Head of caudate nucleus (tissue), 42 donors: ENCODE measurements around the gene KCNN2.

Experiments
- DNase-seq, 42 donors: peaks; one replicate each; pipeline versions ENCODE4 v3.0.0 to v3.0.0-alpha.2; 2020 to 2021; ENCODE audit warnings: mixed read lengths in 7 of 42
- intact Hi-C: fragments of 100-400 bp; cut with DNase I; formaldehyde crosslinking; loops from one replicate; pipeline ENCODE4 v1.15.0; 2022

Gene KCNN2

GRCh38 chr5:114360816-114361723 lies 800 bp upstream of the KCNN2 start:
- intact Hi-C loops, result loop anchor here (10.0 kb wide), 1 partner anchor 84 kb away; no protein-coding TSS in a partner anchor
- peak; percentile 6 to 80 (median 62) for DNase-seq

GRCh38 chr5:114362197-114362976 lies 517 bp downstream of the KCNN2 start:
- DNase-seq, result peak in 22 of 42 donors; percentile 6 to 83 (median 33)
- intact Hi-C loops, result loop anchor here (10.0 kb wide), 1 partner anchor 82 kb away; no protein-coding TSS in a partner anchor

DNA sequence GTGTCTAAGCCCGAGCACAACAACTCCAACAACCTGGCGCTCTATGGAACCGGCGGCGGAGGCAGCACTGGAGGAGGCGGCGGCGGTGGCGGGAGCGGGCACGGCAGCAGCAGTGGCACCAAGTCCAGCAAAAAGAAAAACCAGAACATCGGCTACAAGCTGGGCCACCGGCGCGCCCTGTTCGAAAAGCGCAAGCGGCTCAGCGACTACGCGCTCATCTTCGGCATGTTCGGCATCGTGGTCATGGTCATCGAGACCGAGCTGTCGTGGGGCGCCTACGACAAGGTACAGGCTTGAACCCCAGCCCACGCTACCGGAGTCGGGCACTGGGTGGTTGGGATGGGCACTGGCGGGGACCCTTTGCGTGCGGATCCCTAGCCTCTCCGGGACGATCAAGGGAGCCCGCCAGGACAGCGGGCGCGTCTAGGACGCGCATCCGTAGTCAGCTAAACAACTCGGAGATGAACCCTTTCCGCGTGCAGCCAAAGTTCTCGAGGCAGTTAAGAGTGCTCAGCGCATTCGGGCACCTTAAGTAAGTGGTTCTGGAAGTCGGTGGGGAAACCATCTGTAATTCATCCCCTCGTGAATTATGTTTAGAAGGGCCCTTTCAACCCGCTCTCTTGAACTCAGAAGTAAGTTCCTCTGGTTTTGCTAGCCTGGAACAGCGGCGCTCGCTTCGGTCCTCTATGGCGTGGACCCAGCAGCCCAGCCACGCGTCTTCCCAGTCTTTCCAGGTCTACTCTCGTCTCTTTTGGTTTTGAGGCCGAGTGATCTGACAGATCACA lies 1.3 kb downstream of the KCNN2 start:
- intact Hi-C loops, result loop anchor here (10.0 kb wide), 1 partner anchor 82 kb away; no protein-coding TSS in a partner anchor
- DNase-seq, result peak in 35 of 42 donors; percentile 4 to 55 (median 25)

DNA sequence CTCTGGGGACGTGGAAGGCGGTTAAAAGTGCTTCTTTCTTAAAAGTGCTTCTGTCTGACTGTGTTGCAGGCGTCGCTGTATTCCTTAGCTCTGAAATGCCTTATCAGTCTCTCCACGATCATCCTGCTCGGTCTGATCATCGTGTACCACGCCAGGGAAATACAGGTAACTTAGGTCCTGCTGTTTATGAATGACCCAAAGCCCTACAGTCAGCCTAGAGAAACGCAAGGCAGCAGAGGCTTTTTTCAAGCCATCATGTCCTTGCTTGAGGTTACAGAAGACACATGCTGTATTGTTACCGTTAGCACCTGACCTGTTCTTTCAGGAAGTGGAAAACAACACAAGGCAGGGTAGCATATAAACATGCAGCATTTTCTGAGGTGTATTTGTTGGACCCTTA lies 2.0 kb downstream of the KCNN2 start:
- peak in 8 of 42 donors; percentile 10 to 25 (median 15) for DNase-seq
- intact Hi-C loops, result loop anchor here (10.0 kb wide), 1 partner anchor 81 kb away; no protein-coding TSS in a partner anchor

- intact Hi-C loops, result loop anchor here (10.0 kb wide), 1 partner anchor 78 kb away; no protein-coding TSS in a partner anchor
- DNase-seq, result no peak
These were observed 5.2 kb downstream of the KCNN2 start for GRCh38 chr5:114367029-114367428.

GRCh38 chr5:114369680-114370417 lies 8.0 kb downstream of the KCNN2 start:
- DNase-seq, result no peak
- intact Hi-C loops, result loop anchor here (10.0 kb wide), 1 partner anchor 75 kb away; no protein-coding TSS in a partner anchor

DNA sequence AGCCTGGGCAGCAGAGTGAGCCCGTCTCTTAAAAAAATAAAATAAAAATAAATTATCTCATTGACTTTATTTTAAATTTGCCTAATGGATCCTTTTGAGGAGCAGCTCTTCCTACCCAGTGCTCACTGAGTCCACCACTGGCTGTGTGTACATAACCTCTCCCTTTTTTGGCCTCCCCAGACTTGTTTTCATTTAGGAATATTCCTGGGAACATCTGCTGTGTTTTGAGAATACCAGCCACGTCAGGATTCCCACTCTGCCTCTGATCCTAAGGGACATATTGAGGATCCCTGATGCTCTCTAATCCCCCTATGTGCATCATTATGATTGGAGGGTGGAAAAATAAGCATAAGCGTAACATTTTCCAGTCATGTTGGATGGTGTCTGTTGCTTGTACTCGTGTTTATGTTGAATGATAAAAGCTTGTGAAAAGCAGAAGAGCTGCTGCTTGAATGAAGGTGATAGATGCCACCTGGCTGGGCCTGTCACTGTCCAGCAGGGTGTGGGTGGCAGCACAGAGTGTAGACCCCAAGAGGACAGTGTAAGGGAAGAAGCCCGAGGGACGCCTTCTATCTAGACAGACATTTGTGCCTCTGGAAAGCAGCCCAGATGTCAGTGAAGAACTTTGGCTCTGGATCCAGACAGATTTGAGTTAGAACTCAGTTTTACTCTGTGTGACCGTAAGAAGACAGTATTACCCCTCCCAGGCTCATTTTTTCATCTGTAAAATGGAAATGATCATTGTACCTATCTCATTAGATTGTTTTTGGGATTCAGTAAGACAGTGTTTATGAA lies 15.4 kb downstream of the KCNN2 start:
- intact Hi-C loops, result no loop called here
- no peak for DNase-seq

- no peak for DNase-seq
- intact Hi-C loops, result no loop called here
These were observed 16.1 kb downstream of the KCNN2 start for GRCh38 chr5:114377946-114378345.

DNA sequence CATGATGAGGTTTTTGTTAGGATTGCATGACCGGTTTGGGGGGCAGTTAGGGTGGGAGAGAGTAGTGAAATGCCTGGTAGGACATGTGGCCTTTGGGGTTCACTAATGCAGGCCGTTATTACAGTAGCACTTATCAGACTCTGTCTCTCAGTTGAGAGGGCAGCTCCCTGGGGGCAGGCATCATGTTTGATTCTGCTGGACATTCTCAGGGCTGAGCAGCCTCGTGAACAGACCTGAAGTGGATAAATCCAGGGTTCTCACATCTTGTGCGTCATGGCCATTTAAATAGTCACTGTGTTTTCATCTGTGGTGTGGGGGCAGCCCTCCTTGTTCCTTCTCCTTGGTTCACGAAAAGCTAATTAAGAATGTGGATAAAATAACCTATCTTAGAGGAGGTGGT lies 18.9 kb downstream of the KCNN2 start:
- no peak for DNase-seq

GRCh38 chr5:114387433-114387832 lies 25.6 kb downstream of the KCNN2 start:
- DNase-seq, result peak in 1 of 42 donors; percentile 12
- intact Hi-C loops, result no loop called here

More for the DNA sequence above, 18.9 kb downstream of the KCNN2 start:
- intact Hi-C loops, result no loop called here

GRCh38 chr5:114390431-114390830 lies 28.6 kb downstream of the KCNN2 start:
- intact Hi-C loops, result no loop called here
- no peak for DNase-seq

DNA sequence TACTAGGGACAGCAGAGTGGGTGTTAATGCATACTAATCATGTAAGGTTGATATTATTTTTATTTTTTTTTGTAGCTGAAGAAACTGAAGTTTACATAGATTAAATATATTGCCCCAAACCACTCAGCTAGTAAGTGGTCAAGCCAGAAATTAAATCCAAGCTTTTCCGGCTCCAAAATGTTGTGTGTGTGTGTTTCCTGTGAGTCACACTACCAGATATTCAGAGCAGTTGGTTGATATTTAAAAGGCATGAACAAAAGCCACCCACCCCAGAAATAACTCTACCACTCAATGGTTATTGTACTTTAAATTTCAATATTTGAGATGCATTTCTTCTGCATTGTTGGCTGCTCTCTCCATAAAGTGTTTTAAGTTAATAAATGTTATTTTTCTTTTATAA lies 29.5 kb downstream of the KCNN2 start:
- intact Hi-C loops, result no loop called here
- DNase-seq, result no peak

DNA sequence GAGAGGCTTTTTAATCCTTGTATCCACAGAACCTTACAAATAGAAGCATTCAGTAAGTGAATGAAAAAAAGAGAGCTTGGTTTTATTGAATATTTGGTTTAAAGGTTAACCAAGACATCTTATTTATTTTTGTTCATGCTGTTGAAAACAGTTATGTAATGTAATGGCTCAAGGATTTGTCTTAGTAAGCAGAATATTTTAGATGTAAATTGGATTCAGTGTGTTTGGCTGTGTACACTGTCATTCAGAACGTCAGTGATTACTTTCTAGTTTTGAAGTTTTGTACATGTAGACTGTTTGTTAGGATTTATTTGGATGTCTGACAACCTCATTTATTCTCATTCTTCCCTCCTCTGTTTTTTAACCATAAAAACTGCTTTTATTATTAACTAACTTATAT lies 31.3 kb downstream of the KCNN2 start:
- DNase-seq, result no peak
- intact Hi-C loops, result no loop called here

DNA sequence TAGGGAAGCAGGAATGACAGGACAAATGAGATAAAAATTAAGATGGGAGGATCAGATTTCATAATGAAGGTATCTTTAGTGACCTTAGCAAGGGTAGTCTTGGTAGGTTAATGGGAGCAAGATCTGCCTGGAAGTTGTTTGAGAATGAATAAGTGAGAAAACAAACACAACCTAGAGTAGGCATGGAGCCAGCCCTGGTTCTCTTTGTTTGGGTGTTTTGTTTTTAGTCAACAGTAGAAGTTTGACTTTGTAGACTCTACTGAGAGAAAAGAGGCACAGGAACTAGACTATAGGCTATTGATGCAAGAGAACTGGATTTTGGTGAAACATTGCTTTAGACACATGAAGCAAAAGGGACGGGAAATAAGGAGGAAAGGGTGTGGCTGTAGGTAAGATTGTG lies 40.3 kb downstream of the KCNN2 start:
- no peak for DNase-seq
- intact Hi-C loops, result no loop called here

DNA sequence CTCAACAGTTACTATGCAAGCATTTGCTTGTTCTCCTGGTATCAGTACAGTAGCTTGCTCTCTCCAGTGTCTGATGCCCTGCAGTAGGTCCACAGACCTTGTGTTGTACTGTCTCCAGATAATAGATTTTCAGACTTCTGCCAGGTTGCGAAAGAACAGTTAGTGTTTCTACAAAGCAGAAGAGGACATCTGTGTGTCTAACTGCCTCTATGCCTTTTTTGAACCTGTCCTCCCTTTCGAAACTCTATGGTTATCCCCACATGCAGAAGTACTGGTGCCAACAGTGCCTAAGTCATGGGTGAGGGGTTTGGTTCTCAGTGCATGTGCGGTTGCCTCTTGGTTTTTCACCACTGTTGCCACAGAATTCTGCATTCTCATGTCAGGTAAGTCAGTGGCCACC lies 45.9 kb downstream of the KCNN2 start:
- intact Hi-C loops, result no loop called here
- no peak for DNase-seq

GRCh38 chr5:114408847-114409246 lies 47.0 kb downstream of the KCNN2 start:
- intact Hi-C loops, result no loop called here
- no peak for DNase-seq

GRCh38 chr5:114411380-114411931 lies 49.6 kb downstream of the KCNN2 start:
- intact Hi-C loops, result no loop called here
- peak in 37 of 42 donors; percentile 9 to 82 (median 45) for DNase-seq
